Natural killer cell (primary cell): Measurements from ENCODE around the gene HTRA3. TPM values are rescaled to one million over a fixed set of nuclear protein-coding genes. Genes with fewer than 3 reads are reported as not detected.

Experiments used
- ATAC-seq, 3 donors: fragments of 150-1000 bp in 2 of 3; fragments of 200-7000 bp in 1 of 3; cut with Tn5 transposase; 1 replicate in 1 of 3; 2 replicates in 2 of 3; pipeline ENCODE4 v1.10.0; 2021; ENCODE audit warnings: mild to moderate bottlenecking in 2 of 3, moderate library complexity in 2 of 3
- DNase-seq, 2 donors: peaks; one replicate each; pipeline versions ENCODE4 v3.0.0 to v3.0.0-alpha.2; 2013 to 2021; ENCODE audit warnings: mixed read lengths in 1 of 2
- H3K27ac ChIP-seq: one replicate; pipeline ENCODE4 v1.5.1; 2013; ENCODE audit warnings: mild to moderate bottlenecking, low read length
- H3K27me3 ChIP-seq: one replicate; pipeline ENCODE4 v1.6.1; 2013; ENCODE audit warnings: low read length; ENCODE audit not compliant: control insufficient read depth, insufficient read depth
- H3K36me3 ChIP-seq: one replicate; pipeline ENCODE4 v1.6.1; 2013; ENCODE audit warnings: low read length; ENCODE audit not compliant: control insufficient read depth, insufficient read depth
- H3K4me1 ChIP-seq: one replicate; pipeline ENCODE4 v1.6.1; 2013; ENCODE audit warnings: low read length; ENCODE audit not compliant: control insufficient read depth, insufficient read depth
- H3K4me3 ChIP-seq: one replicate; pipeline ENCODE4 v1.5.1; 2013; ENCODE audit warnings: low read length
- H3K9me3 ChIP-seq: one replicate; pipeline ENCODE4 v1.6.1; 2013; ENCODE audit warnings: low read length; ENCODE audit not compliant: control insufficient read depth, insufficient read depth
- H3K27ac Mint-ChIP-seq, 2 donors: one replicate each; pipeline ENCODE4 v1.8.0; 2022; ENCODE audit warnings: mild to moderate bottlenecking in 2 of 2, mixed read lengths in 2 of 2, moderate library complexity in 1 of 2
- H3K27me3 Mint-ChIP-seq, 2 donors: one replicate each; pipeline ENCODE4 v1.8.0; 2022; ENCODE audit warnings: low read depth in 2 of 2, mixed read lengths in 2 of 2
- H3K36me3 Mint-ChIP-seq: one replicate; pipeline ENCODE4 v1.8.0; 2022; ENCODE audit warnings: mixed read lengths
- H3K4me1 Mint-ChIP-seq, 2 donors: one replicate each; pipeline ENCODE4 v1.8.0; 2022; ENCODE audit warnings: mixed read lengths in 2 of 2
- H3K4me3 Mint-ChIP-seq: one replicate; pipeline ENCODE4 v1.8.0; 2022; ENCODE audit warnings: mild to moderate bottlenecking, moderate library complexity, mixed read lengths
- H3K9me3 Mint-ChIP-seq, 2 donors: one replicate each; pipeline ENCODE4 v1.8.0; 2022; ENCODE audit warnings: mixed read lengths in 2 of 2
- WGBS: methylation state at CpG from one replicate; pipeline ENCODE4 v1.1.7; 2013; ENCODE audit warnings: missing lambda C conversion rate; ENCODE audit not compliant: insufficient coverage; 5-methylcytosine and 5-hydroxymethylcytosine counted together
- intact Hi-C: fragments of 100-400 bp; cut with micrococcal nuclease; formaldehyde crosslinking; loops from one replicate; pipeline ENCODE4 v1.14.2; 2022
- total RNA-seq, 4 donors: library from RNA; stranded (reverse); fragments of 120-200 nt in 1 of 4; gene quantifications; one replicate each; pipeline versions ENCODE4 v1.2.3 to v1.2.4, GENCODE V29; 2013 to 2022
- TF ChIP-seq, protein P1 (sequence below): fragments of 200-600 bp; IDR thresholded peaks from one replicate; pipeline ENCODE4 v1.8.0; 2022; ENCODE audit warnings: antibody characterized with exemption

Gene HTRA3
- total RNA-seq, 3 donors from 2014 or later (not counting 1 experiment from before 2014, with no cell fraction given), result not detected

DNA sequence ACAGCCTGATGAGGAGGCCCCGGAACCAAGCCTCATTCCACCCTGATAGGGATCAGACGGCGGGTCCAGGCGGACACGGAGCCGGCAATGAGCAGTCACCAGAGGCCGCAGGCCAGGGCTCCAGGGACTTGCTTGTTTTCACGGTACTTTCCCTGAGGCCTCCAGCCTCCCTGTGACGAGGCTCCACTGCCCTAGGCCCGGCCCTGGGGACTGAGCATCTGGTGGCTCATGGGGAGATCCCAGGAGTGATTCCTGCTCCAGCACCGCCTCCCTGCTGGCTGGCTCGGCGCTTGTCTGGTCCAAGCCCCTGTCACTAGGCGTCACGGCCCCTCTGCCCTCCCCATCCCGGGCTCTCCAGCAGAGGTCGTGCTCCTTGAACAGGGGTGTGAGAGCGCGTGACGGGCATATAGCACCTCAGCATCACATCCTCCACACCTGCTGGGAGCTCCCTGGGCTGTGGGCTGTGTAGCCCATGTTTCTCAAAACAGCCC is 14.1 kb downstream of the HTRA3 start:
- intact Hi-C loops, result no loop called here
- Histone ChIP-seq H3K4me3 (no peak overlapping the region), H3K9me3 (no peaks in the 10 kb centered on the region), H3K36me3 (no peaks in the 10 kb centered on the region), H3K27me3 (no peaks in the 10 kb centered on the region), H3K4me1 (peaks cover 6% of the 10 kb centered on the region), H3K27ac (no peak overlapping the region)
- Mint-ChIP-seq H3K4me1 (peaks cover 0 to 8% of the 10 kb centered on the region in 2 donors), H3K27ac (no peak overlapping the region), H3K9me3 (no peaks in the 10 kb centered on the region), H3K4me3 (no peak overlapping the region), H3K36me3 (no peaks in the 10 kb centered on the region), H3K27me3 (no peaks in the 10 kb centered on the region)
- no peak for DNase-seq
- TF ChIP-seq, protein P1, sequence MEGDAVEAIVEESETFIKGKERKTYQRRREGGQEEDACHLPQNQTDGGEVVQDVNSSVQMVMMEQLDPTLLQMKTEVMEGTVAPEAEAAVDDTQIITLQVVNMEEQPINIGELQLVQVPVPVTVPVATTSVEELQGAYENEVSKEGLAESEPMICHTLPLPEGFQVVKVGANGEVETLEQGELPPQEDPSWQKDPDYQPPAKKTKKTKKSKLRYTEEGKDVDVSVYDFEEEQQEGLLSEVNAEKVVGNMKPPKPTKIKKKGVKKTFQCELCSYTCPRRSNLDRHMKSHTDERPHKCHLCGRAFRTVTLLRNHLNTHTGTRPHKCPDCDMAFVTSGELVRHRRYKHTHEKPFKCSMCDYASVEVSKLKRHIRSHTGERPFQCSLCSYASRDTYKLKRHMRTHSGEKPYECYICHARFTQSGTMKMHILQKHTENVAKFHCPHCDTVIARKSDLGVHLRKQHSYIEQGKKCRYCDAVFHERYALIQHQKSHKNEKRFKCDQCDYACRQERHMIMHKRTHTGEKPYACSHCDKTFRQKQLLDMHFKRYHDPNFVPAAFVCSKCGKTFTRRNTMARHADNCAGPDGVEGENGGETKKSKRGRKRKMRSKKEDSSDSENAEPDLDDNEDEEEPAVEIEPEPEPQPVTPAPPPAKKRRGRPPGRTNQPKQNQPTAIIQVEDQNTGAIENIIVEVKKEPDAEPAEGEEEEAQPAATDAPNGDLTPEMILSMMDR, result no peak
- no peak for ATAC-seq
- WGBS, result 88% methylated on average over 20 of the region's 20 CpGs

DNA sequence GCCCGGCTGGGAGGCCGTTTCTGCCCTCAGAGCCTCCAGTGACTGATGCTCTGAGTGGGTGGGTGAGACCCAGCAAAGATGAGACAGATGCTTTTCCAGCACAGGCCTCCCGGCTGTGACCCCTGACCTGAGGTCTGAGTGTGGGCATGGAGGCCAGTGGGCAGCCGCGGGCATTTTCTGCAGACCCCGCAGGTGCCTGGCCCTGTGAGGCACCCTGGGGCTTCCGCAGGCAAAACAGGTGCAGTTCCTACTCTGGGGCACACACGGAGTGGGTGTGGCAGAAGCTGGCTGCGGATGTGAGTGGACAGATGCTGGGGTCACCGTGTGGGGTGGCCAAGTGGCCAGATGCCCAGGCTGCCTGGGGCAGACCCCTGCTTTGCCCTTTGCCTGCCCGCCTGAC is 14.8 kb downstream of the HTRA3 start:
- Mint-ChIP-seq H3K27ac (no peak overlapping the region), H3K4me3 (no peak overlapping the region), H3K9me3 (no peaks in the 10 kb centered on the region), H3K27me3 (no peaks in the 10 kb centered on the region), H3K4me1 (peaks cover 0 to under 1% of the 10 kb centered on the region in 2 donors), H3K36me3 (no peaks in the 10 kb centered on the region)
- no peaks in the 10 kb centered on the region for H3K27me3 ChIP-seq
- no peaks in the 10 kb centered on the region for H3K9me3 ChIP-seq
- ATAC-seq, result no peak
- WGBS, result 86% methylated on average over 11 of the region's 11 CpGs
- intact Hi-C loops, result no loop called here
- TF ChIP-seq, protein P1, result no peak
- H3K27ac ChIP-seq, result no peak overlapping the region
- H3K36me3 ChIP-seq, result no peaks in the 10 kb centered on the region
- DNase-seq, result no peak
- H3K4me1 ChIP-seq, result peaks cover 1% of the 10 kb centered on the region
- no peak overlapping the region for H3K4me3 ChIP-seq

DNA sequence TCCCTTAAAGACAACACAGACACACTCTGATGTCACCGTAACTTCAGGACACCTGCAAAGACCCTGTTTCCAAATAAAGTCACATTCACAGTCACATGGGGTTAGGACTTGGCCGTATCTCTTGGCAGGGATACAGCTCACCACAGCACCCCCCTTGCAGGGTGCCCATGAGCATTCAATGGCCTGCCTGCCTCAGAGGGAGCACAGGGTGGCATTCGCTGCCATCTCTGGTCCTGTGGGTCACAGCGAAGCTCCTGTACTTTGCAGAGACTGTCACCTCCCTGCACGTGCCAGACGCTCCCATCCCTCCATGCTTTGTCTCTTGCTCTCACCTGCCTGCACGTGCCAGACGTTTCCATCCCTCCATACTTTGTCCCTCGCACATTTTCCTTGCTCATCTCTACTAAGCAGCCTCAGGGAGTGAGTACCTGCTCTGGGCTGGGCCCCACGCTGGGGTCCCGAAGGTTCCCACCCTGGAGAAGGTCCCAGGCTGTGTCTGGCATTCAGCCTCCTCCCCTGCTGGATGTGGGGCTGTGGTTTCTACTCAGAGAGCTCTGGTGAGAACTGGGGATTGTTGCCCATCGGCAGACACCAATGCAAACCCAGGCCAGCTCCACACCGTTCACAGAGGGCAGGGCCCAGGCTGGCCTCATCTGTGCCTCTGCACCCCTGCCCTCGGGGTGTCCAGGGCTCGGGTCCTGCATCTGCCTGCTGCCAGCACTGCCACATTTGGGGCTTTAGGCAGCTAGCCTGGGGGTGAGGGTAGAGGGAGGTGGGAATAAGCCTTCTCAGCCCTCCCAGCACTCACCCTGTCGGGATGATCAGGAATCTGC is 15.8 kb downstream of the HTRA3 start:
- no peak for DNase-seq
- H3K36me3 ChIP-seq, result no peaks in the 10 kb centered on the region
- Mint-ChIP-seq H3K36me3 (no peaks in the 10 kb centered on the region), H3K9me3 (no peaks in the 10 kb centered on the region), H3K27me3 (no peaks in the 10 kb centered on the region), H3K4me3 (no peak overlapping the region), H3K27ac (no peak overlapping the region), H3K4me1 (no peaks in the 10 kb centered on the region)
- ATAC-seq, result no peak
- TF ChIP-seq, protein P1, result no peak
- WGBS, result 75% methylated on average over 16 of the region's 16 CpGs
- no peak overlapping the region for H3K27ac ChIP-seq
- H3K4me3 ChIP-seq, result no peak overlapping the region
- no peaks in the 10 kb centered on the region for H3K27me3 ChIP-seq
- H3K9me3 ChIP-seq, result no peaks in the 10 kb centered on the region
- intact Hi-C loops, result no loop called here
- no peaks in the 10 kb centered on the region for H3K4me1 ChIP-seq
